NCI-H1436 (cell line): ENCODE results near the gene OXLD1.
"Not testable (repeated sequence)": the region's sequence is repeated elsewhere in the genome, so short reads cannot be mapped to it uniquely, and the experiment has no call there.

ENCODE experiments used
- DNase-seq: peaks from one replicate; lab custom pipeline; 2025; lab: John Stamatoyannopoulos, UW

Gene OXLD1

DNA sequence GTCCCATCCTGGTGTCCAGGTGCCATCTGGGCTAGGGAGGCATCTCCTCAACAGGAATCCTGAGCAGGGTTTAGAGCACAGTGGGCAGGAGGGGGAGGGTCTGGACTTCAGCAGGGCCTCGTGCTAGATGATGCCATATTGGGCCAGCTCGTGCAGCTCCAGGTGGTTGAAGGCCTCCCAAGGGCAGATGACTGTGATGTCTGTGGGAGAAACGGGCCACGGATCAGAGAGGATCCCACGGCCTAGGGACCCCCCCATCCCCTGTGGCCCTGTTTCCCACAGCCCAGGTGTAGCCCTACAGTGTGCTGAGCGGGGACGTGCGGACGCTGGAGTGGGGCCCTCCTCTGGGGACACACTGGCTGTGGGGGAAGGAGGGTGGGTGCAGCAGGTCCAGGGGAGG, 15.5 kb downstream of the OXLD1 start:
- no peak for DNase-seq

DNA sequence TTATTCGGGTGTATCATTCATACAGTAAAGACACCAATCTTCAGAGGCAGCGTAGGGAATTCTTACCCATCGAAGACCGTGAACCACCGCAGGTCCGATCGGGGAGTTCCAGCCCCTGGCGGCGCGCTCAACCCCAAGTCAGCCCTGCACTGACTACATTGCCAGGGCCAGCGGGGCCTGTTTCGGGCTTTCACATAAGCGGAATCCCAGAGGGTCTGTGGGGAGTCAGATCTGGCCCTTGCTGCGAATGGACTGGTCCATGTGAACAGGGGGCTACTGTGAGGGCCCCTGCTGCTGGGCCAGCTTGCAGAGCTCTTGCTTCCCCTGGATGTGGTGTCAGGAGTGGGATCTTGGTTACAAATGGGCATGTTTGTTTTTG, 17.7 kb downstream of the OXLD1 start:
- DNase-seq, result no peak

DNA sequence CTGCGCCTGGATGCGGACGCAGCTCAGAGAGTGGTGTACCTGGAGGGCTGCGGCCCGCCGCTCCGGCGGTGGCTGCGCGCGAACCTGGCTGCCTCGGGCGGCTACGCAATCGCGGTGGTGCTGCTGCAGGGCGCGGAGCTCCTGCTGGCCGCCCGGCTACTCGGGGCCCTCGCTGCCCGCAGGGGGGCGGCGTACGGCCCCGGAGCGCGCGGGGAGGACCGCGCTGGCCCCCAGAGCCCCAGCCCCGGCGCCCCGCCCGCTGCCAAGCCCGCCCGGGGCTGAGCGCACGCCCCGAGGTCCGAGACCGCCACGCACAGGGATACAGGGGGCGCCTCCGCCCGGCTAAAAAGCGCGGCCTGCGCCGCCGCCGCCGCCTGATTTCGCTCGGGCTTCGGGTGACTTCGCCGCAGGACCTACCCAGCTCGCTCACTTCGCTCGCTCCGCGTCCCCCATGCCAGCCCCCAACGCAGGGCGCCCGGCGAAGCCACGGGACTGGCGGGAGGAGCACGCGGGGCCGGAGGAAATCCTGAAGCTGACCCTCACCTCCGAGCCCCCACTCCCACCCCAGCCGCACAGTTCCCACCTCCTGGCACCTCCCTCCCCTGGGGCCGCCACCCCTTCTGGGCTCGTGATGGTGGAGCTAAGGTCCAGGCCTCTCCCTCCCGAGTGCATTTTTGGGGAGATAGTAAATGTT, 18.2 kb downstream of the OXLD1 start:
- no peak for DNase-seq

DNA sequence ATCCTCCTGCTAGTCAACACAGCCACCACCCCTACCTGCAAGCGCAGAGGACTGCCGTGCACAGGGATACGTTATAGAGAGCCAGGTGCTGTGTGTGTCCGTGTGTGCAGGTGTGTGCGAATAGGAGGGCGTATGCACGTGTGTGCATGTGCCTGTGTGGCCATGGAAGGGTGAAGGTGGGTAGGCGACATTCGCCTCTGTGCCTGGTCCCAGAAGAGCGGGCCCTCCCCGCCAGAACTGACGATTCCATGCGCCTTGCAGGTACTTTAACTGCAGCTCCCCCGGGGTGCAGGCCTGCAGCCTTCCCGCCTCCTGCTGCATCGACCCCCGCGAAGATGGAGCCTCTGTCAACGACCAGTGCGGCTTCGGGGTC, 18.8 kb downstream of the OXLD1 start:
- no peak for DNase-seq

DNA sequence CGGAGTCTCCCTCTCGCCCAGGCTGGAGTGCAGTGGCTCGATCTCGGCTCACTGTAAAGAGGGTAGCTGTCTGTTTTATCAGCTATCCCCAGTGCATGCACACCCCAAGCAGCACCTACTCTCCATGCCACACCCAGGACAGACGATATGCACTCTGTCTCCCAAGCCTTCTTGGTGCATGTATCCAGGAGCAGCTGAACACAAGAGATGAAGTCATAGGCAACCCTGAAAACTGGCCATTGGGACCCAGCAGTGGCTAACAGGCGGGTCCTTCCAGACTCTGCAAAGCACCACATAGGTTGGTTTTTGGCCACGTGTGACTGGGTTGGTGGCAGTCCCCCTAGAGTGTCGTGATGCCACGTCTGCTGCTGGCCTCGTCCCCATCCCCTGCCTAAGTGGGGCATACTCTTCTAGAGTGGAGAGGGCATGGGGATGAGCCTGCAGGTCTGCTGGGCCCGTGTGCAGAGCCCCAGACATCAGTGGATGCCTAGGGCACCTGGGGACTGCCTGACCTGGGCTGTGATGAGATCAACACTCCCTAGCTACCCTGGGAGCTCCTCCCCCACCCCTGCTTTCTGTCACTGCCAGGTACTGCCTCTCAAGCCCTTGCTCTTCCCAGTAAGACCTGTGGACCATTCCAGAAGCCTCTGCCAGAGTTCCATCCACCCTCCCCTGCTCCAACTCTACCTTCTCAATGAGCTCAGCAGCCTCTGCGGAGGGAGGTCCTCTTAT, 19.4 kb downstream of the OXLD1 start:
- no peak for DNase-seq

DNA sequence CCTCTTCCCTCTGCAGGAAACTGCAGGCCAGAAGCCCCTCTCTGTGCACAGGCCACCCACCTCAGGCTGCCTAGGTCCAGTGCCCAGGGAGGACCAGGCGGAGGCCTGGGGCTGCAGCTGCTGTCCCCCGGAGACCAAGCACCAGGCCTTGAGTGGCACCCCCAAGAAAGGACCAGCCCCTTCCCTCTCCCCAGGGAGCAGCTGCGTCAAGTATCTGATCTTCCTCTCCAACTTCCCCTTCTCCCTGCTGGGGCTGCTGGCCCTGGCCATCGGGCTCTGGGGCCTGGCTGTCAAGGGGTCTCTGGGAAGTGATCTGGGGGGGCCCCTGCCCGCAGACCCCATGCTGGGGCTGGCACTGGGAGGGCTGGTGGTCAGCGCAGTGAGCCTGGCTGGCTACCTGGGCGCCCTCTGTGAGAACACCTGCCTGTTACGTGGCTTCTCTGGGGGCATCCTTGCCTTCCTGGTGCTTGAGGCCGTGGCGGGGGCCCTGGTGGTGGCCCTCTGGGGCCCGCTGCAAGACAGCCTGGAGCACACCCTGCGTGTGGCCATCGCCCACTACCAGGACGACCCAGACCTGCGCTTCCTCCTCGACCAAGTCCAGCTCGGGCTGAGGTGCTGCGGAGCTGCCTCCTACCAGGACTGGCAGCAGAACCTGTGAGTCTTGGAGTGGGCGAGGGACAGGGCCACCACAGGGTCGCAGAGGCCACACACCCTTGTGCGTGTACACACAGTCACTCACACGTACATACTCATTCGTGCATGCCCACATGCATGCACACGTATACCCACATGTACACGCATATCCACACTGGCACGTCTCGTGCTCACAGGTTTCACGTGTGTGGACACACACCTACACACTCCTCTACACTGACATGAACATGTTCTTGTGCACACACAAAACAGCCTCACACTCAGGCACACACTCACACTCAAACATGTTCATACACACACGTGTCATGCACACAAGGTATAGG, 21.1 kb downstream of the OXLD1 start:
- no peak for DNase-seq

DNA sequence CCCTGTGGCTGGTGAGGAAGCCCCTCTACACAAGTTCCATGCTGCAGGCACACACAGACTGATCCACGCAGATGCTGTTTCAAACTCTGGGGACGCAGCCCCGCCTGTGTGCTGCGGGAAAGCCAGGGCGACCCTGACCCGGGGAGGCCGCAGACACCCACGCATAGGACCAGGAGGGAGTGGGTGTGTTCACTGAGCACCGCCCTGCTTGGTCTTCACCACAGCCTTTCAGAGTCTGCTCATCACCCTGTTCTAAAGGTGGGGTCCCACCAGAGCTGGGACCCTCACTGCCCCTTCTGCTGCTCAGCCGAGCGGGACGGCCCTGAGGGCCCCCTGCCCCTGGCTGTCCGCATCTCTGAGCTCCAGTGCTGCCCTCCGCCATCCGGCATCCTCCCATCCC, 21.9 kb downstream of the OXLD1 start:
- DNase-seq, result no peak

DNA sequence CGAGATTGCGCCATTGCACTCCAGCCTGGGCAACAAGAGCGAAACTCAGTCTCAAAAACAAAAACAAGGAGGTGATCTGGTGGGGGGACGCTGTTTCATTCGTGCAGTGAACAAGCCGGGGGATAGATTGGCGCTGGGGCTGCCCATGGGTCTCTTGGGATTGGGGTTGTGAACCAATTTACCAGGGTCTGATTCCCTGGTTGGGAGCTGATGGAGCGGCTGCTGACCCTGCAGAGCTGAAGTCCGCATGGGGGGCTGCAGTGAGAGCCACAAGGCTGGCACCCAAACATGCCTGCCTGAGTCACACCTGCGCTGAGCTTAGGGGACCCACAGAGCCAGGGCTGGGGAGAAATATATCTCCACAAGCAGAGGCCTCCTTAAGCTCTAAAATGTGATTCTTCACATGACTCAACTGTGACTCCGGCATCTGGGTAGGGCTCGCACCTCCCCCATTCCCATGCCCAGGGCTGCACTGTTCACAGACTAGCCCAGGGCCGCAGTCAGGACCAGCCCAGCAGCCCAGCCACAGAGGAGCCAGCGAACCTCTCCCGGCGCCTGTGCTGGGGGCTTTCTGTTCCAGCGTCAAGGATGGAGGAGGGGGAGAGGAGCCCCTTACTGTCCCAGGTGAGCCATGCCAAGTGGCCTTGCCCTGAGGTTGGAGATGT, 24.4 kb downstream of the OXLD1 start:
- no peak for DNase-seq

DNA sequence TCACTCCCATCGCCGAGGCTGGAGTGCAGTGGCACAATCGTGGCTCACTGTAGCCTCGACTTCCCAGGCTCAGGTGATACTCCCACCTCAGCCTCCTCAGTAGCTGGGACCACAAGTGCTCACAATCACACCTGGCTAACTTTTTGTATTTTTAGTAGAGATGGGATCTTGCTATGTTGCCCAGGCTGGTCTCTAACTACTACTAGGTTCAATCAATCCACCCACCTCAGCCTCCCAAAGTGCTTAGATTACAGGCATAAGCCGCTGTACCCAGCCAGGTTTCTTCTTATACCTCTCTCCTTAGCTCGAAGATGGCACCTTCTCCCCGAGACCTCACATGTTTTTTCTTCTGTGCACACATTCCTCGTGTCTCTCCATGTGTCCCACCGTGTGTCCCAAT, 26.4 kb downstream of the OXLD1 start:
- DNase-seq, result no peak

DNA sequence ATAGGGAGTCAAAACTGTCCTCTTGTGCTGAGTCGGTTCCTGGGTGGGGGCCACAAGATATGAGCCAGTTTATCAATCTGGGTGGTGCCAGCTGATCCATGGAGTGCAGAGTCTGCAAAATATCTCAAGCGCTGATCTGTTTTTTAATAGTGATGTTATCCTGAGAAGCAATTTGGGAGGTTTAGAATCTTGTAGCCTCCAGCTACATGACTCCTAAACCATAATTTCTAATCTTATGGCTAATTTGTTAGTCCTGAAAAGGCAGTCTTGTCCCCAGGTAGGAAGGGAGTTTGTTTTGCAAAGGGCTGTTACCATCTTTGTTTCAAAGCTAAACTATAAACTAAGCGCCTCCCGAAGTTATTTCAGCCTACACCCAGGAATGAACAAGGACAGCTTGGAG, 27.7 kb downstream of the OXLD1 start:
- DNase-seq, result no peak

DNA sequence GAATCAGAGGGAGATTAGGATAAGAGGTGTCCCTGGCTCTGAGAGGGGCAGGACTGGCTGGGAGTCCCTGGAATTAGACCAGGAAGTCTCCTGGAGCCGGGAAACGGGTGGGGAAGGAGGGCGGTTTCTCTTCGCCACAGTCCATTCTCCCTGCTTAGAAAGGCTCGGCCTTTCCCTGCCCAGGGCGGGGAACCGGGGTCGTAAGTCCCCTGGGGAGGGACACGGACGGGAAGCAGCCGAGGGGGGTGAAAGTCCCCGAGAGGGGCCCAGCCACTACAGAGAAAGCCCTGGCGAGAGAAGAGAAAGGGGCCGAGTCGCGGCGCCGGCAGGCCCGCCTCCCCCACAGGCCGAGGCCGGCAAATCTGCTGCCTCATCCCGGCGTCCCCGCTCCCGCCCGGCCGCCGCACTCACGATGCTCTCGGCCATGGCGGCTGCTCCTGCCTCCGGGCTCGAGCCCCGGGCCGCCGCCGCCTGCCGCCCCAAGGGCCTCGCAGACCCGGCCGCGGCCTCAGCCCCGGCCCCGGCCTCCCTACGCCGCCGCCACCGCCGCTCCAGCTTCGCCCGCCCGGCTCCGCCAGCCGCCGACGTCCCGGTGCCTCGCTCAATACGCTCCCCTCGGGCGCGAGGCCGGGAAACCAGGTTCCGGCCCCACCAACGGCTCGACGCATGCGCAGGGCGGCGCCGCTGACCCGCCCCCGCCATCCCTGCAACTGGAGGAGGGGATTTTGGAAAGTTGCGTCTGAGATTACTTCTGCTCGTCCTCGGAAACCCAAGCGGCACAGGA, 29.7 kb downstream of the OXLD1 start, which contains the start of the genes NPLOC4 and TSPAN10:
Gene NPLOC4 (minus strand): TSS at position 608 of the 784 bp plus-strand sequence. CDS start 182 bp downstream, at position 426.
Gene TSPAN10 (plus strand): TSS at position 692 of the 784 bp plus-strand sequence. CDS start 5,217 bp downstream, outside the sequence.
- peak; percentile 83 for DNase-seq

DNA sequence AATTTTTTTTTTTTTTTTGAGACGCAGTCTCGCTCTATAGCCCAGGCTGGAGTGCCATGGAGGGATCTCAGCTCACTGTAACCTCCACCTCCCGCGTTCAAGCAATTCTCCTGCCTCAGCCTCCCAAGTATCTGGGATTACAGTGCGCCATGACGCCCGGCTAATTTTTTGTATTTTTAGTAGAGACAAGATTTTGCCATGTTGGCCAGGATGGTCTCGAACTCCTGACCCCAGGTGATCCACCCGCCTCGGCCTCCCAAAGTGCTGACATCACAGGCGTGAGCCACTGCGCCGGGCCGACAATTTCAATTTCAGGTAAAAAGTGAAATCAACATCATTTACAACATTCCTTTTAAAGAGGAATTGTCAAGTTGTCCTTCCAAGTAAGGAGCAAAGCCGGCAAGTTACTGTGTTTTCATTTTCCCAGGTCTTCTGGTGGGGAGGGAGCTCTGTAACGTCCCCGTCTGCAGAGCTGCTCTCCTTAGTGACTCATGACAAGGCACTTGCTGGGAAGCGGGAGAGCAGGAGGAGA, 30.4 kb downstream of the OXLD1 start:
- DNase-seq, result no peak

DNA sequence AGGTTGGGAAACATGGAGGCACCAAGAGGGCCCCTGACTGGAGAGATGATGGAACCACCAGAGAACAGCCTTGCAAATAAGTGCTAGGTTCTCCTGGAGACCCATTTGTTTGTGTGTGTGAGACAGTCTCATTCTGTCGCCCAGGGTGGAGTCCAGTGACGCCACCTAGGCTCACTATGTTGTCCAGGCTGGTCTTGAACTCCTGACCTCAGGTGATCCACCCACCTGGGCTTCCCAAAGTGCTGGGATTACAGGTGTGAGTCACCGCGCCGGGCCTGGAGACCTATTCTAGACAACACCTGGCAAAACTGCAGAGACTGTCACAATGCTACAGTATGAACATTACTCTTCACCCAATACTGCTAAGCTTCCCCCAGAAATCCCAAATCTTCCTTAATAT, 31.0 kb downstream of the OXLD1 start:
- no peak for DNase-seq

DNA sequence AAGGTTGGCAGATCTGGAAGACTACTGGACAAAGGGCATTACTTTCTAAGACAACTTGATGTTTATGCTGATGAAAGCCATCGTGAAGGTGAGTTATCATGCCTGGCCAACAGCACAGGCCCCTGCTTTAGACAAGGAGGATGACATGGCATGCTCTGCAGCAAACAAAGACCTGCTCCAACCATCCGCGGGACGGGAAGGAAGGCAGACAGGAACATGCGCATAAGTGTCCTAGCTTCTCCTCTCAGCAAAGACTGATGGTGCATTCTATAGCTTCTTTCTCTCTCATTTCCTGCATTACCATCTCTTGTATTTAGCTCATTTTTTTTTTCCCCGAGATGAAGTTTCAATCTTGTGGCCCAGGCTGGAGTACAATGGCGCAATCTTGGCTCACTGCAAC, 34.9 kb downstream of the OXLD1 start:
- no peak for DNase-seq

DNA sequence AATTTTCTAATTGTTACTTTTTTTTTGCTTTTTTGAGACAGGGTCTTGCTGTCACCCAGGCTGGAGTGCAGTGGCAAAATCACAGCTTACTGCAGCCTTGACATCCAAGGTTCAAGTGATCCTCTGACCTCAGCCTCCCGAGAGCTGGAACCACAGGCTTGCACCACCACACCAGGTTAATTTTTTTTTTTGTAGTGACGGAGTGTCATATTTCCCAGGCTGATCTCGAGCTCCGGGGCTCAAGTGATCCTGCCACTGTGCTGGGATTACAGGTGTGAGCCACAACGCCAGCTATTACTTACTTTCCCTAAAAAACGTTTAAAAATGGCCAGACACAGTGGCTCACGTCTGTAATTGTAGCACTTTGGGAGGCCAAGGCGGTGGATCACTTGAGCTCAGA, 36.1 kb downstream of the OXLD1 start:
- DNase-seq, result no peak

DNA sequence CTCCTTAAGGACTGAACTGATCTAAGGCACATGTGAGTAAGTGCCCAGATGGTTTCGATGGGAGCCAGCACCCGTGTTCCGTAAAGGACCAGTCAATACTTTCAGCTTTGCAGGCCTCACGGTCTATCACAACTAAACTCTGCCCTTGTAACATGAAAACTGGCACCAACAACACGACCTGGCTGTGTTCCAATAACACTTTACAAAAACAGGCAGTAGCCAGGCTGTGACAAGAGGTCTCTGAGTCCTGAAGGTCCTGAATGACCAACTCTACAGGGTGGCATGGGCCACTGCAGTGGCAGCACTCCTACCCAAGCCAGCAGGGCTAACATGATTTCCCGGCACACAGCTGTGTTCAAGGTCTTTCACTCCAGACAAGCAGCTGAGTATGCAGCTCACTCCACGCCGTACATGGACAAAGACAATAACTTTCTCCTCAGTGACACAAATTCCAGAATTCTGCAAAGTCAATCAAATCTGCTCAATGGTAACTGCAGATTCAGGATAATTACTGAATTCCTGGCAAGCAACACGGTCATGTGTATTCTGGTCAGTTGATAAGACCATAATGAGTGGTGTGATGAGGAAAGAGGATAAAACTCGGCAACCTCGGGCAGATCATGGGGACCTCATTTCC, 44.8 kb downstream of the OXLD1 start:
- DNase-seq, result no peak

DNA sequence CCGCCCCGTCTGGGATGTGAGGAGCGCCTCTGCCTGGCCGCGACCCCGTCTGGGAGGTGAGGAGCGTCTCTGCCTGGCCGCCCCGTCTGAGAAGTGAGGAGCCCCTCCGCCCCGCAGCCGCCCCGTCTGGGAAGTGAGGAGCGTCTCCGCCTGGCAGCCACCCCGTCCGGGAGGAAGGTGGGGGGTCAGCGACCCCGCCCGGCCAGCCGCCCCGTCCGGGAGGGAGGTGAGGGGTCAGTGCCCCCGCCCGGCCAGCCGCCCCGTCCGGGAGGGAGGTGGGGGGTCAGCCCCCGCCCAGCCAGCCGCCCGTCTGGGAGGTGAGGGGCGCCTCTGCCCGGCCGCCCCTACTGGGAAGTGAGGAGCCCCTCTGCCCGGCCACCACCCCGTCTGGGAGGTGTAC, 48.1 kb downstream of the OXLD1 start:
- not testable (repeated sequence) for DNase-seq

DNA sequence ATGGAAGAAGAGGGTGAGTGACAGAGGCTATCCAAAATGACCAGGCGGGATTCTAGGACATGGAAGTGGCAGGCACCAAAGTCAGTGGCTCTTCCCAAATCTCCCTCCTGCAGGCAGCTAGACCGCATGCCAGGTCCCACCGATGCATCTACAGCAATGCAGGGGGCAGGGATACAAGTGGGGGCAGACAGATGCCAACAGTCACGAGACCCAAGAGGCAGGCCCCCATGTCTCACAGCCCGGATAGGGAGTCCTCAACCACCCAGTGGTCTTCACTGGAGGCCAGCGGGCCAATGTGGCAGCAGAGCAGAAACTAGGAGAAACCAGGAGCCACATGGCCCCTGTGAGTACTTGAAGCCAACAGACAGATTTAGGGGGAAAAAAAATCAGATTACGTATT, 49.5 kb downstream of the OXLD1 start:
- DNase-seq, result no peak

DNA sequence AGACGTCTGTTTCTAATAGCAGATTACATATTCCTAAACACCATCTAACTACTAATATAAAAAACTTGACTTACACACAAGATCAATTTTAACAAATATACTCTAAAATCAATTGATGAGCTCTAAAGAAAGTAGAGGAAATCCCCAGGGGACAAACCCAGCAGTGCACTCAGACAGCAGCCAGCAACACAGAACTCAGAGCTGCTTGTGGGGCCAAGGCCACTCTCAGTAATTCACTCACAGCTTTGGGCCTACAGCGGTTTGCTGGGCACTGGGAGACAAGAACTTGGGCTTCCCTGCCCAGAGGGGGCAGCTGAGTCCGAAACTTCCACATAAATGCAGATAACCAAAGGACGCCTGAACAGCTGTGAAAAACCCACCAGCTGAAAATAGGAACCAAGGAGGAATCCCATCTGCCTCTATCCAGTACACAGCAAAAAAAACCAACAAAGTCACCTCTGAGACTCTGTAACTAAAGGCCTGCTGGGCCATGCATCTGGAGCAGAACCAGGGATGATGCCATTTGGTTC, 50.9 kb downstream of the OXLD1 start:
- DNase-seq, result no peak
